Measurements from ENCODE around the gene CST8. TPM values are rescaled to one million over a fixed set of nuclear protein-coding genes. Genes with fewer than 3 reads are reported as not detected.

The CST8 gene
- total RNA-seq, 2 experiments from 2014 or later = not detected

DNA sequence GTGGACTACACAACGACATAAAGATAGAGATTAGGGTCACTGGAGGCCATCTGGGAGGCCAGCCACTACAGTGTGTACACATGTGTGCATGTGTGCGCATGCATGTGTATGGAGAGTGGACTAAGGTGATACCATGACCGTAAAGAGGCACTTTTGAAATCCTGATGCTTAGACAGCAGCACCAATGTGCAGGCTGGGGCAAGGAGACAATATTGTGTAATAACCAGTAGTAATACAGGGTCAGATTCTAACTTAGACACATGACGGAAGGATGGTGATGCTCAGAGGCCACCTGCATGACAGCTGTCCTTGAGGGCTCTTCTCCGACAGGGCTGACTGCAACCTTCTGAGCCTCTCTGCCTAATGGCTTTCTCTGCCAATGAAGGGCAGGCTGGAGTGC is 51.9 kb downstream of the CST8 start:
- ATAC-seq = no peak

DNA sequence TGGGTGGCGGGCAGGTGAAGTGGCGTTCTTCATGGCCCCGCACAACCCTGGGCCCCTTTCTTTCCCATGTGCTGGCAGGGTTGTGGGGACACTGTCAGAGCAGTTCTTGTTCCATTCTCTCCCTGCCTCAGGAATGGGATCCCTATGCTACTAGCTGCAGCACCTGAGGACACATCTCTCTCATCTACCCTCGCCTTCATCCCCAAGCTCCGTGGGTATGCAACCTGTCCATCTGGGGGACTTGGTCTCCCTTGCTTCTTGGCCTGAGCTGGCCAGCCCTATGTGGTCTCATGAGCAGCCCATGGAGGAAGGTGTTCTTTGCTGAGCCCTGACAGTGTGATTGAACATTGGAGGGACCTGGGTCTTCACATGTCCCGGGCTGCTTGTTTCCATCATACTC is 53.2 kb downstream of the CST8 start:
- ChIA-PET POLR2A (no interaction called here), CTCF (no interaction called here)
- peaks cover 22% of the 10 kb centered on the region for H3K27me3 Mint-ChIP-seq
- DNase-seq (no peak), ATAC-seq (no peak)
- intact Hi-C loops (cut with DNase I, micrococcal nuclease) = no loop called here
- no peaks in the 10 kb centered on the region for H3K9me3 Mint-ChIP-seq (ENCODE audit: low read depth)
- H3K4me1 Mint-ChIP-seq = no peaks in the 10 kb centered on the region
- no peak overlapping the region for H3K27ac Mint-ChIP-seq
- H3K36me3 Mint-ChIP-seq (ENCODE audit: low read depth) = no peaks in the 10 kb centered on the region
- H3K4me3 Mint-ChIP-seq = no peak overlapping the region

More for the DNA sequence above, 51.9 kb downstream of the CST8 start:
- Mint-ChIP-seq H3K4me3 (no peak overlapping the region), H3K27ac (no peak overlapping the region), H3K4me1 (no peaks in the 10 kb centered on the region), H3K36me3 (ENCODE audit: low read depth) (no peaks in the 10 kb centered on the region), H3K27me3 (peaks cover 26% of the 10 kb centered on the region), H3K9me3 (ENCODE audit: low read depth) (no peaks in the 10 kb centered on the region)
- ChIA-PET CTCF (interaction anchor here (0.6 kb wide), 1 partner anchor 1203 kb away, joined by 3 read pairs; no protein-coding TSS in a partner anchor), POLR2A (no interaction called here)
- no peak for DNase-seq
- intact Hi-C loops (cut with DNase I, micrococcal nuclease) = no loop called here

Other genes with a start within 250 kb of the CST8 start
- gene NXT1, start 140.3 kb upstream of the CST8 start, total RNA-seq = 10 to 100 TPM; 34.4 to 35.5 TPM
- gene GZF1, start 128.9 kb upstream of the CST8 start, total RNA-seq = 1 to 10 TPM; 6.9 to 8.9 TPM
- 1 to 10 TPM; 6.1 to 8.1 TPM for gene NAPB, start 69.6 kb upstream of the CST8 start, total RNA-seq
- not detected for gene CSTL1, start 51.4 kb upstream of the CST8 start, total RNA-seq
- not detected for gene CST11, start 38.2 kb upstream of the CST8 start, total RNA-seq
- not detected for gene CST9L, start 77.4 kb downstream of the CST8 start, total RNA-seq
- not detected for gene CST9, start 114.8 kb downstream of the CST8 start, total RNA-seq
- gene CST3, start 146.8 kb downstream of the CST8 start, total RNA-seq = 1 to 10 TPM; 1.0 to 1.4 TPM
- not detected for gene CST4, start 197.9 kb downstream of the CST8 start, total RNA-seq